ENCODE measurements around the gene CREM.

CREM gene

DNA sequence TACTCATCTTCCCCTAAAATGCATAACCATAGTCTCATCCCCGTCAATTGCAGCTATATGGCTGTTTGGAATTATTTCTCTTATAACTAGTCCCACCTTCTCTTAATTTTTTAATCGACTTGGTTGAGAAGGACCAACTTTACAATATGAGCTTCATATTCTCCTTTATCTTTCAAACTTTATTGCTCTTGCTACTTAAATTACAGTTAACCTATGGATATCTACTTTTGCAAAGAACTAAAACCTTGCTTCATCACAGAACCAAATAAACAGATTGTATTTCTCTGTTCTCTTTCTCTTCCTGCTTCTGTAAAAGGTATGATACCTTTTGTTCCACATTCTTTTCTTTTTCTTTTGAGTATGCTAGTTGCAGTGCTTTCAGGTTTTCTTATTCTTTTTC, 6.1 kb downstream of the CREM start:
- no peak overlapping the region for H3K27ac ChIP-seq (ENCODE audit: poor library complexity, severe bottlenecking)
- no peaks in the 10 kb centered on the region for H3K9me3 ChIP-seq (ENCODE audit: severe bottlenecking)
- no peak for ATAC-seq (ENCODE audit: low read depth)
- DNase-seq (ENCODE audit: low spot score) = no peak
- TF ChIP-seq, protein P1, sequence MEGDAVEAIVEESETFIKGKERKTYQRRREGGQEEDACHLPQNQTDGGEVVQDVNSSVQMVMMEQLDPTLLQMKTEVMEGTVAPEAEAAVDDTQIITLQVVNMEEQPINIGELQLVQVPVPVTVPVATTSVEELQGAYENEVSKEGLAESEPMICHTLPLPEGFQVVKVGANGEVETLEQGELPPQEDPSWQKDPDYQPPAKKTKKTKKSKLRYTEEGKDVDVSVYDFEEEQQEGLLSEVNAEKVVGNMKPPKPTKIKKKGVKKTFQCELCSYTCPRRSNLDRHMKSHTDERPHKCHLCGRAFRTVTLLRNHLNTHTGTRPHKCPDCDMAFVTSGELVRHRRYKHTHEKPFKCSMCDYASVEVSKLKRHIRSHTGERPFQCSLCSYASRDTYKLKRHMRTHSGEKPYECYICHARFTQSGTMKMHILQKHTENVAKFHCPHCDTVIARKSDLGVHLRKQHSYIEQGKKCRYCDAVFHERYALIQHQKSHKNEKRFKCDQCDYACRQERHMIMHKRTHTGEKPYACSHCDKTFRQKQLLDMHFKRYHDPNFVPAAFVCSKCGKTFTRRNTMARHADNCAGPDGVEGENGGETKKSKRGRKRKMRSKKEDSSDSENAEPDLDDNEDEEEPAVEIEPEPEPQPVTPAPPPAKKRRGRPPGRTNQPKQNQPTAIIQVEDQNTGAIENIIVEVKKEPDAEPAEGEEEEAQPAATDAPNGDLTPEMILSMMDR (IDR thresholded peaks at IDR 0.05; ENCODE audit: poor library complexity, severe bottlenecking) = no peak
- H3K4me1 ChIP-seq (ENCODE audit: insufficient read depth, poor library complexity, severe bottlenecking) = peaks cover 15% of the 10 kb centered on the region
- no peaks in the 10 kb centered on the region for H3K27me3 ChIP-seq (ENCODE audit: insufficient read depth, poor library complexity, severe bottlenecking)
- no peaks in the 10 kb centered on the region for H3K36me3 ChIP-seq (ENCODE audit: low read depth)
- H3K4me3 ChIP-seq (ENCODE audit: severe bottlenecking) = no peak overlapping the region

DNA sequence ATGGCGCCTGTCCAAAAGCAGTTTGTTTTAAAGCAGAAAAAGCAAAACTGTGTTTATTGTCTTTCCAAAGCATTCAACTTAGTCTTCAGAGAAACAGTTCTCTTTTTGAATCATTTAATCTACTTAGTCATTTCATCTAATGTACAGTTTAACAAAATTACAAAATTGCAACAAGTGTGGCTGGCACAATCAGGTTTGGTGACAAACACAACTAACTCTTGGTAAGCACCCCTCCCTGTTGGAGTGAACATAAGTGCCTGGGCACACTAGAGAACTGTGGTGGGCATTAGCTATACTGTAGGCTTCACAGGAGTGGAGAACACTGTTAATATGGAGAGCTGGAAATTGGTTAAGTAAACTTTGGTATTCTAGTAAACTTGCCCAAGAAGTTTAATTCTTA, 6.9 kb downstream of the CREM start:
- no peak overlapping the region for H3K27ac ChIP-seq (ENCODE audit: poor library complexity, severe bottlenecking)
- no peak overlapping the region for H3K4me3 ChIP-seq (ENCODE audit: severe bottlenecking)
- DNase-seq (ENCODE audit: low spot score) (no peak), ATAC-seq (ENCODE audit: low read depth) (no peak)
- no peaks in the 10 kb centered on the region for H3K27me3 ChIP-seq (ENCODE audit: insufficient read depth, poor library complexity, severe bottlenecking)
- peaks cover 14% of the 10 kb centered on the region for H3K4me1 ChIP-seq (ENCODE audit: insufficient read depth, poor library complexity, severe bottlenecking)
- H3K9me3 ChIP-seq (ENCODE audit: severe bottlenecking) = no peaks in the 10 kb centered on the region
- TF ChIP-seq, protein P1 (IDR thresholded peaks at IDR 0.05; ENCODE audit: poor library complexity, severe bottlenecking) = no peak
- no peaks in the 10 kb centered on the region for H3K36me3 ChIP-seq (ENCODE audit: low read depth)

DNA sequence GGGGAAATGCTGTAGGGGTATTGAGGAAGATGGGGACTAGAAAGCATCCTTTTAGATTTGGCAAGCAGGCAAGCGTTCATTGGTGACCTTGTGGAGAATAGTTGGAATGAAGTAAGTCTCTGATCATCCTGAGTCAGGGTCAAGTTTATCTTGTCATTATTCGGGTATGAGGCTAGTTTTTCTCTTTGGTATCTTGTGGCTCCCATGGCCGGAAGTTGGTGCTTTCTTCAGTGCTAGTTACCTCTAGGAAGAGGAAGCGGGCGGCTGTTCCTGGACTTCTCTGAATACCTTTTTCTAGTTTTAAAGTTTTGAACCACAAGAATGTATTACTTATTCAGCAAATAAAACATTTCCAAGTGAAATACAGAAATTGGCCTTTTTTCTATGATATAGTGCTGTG, 9.2 kb downstream of the CREM start:
- ATAC-seq (ENCODE audit: low read depth) (no peak), DNase-seq (ENCODE audit: low spot score) (no peak)
- TF ChIP-seq, protein P1 (IDR thresholded peaks at IDR 0.05; ENCODE audit: poor library complexity, severe bottlenecking) = no peak
- no peak overlapping the region for H3K4me3 ChIP-seq (ENCODE audit: severe bottlenecking)
- no peaks in the 10 kb centered on the region for H3K9me3 ChIP-seq (ENCODE audit: severe bottlenecking)
- no peak overlapping the region for H3K27ac ChIP-seq (ENCODE audit: poor library complexity, severe bottlenecking)
- no peaks in the 10 kb centered on the region for H3K4me1 ChIP-seq (ENCODE audit: insufficient read depth, poor library complexity, severe bottlenecking)
- H3K36me3 ChIP-seq (ENCODE audit: low read depth) = no peaks in the 10 kb centered on the region
- H3K27me3 ChIP-seq (ENCODE audit: insufficient read depth, poor library complexity, severe bottlenecking) = no peaks in the 10 kb centered on the region

DNA sequence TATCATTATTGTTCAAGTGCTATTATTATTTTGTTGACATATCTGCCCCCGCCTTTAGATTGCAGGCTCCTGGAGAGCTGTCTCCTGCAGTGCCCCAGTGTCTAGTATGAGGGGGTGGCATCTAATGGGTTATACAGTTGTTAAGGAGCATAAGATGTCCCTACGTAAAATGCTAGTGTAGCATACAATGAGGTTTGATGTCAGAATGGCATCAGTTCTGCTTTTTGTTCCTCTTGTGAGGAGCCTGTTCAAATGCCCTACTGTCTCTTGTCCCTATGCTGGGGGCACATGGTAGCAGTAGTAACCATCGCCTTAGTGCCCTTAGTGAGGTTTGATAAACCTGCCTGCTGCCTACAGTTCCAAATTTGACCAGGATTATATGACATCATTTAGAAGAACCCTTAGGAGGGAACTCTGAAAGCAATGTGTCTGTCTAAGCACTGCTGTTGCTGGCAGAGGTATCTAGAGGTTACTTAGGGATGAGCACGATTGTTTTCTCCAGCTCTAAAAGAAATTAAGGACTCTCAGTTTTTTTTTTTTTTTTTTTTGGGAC, 9.7 kb downstream of the CREM start:
- no peak for ATAC-seq (ENCODE audit: low read depth)
- no peak for DNase-seq (ENCODE audit: low spot score)
- no peaks in the 10 kb centered on the region for H3K36me3 ChIP-seq (ENCODE audit: low read depth)

DNA sequence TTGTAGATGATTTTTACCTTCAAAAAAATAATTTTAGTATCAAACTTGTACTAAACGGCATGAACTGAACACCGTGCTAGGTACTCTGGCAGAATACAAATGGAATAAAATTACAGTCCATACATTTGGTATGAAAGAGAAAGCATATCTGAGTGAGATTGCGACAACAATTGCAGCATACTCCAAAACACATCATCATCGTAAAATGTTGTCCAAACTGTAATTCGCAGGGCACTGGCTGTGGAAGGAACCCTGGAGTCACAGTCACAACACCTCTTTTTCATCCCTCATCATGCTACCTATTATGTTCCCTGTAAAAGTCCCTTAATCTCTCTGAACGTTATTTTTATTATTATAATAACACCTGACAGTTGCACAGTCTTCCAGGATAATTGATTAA, 13.5 kb downstream of the CREM start:
- H3K9me3 ChIP-seq (ENCODE audit: severe bottlenecking) = no peaks in the 10 kb centered on the region
- no peaks in the 10 kb centered on the region for H3K27me3 ChIP-seq (ENCODE audit: insufficient read depth, poor library complexity, severe bottlenecking)
- H3K4me1 ChIP-seq (ENCODE audit: insufficient read depth, poor library complexity, severe bottlenecking) = no peaks in the 10 kb centered on the region
- DNase-seq (ENCODE audit: low spot score) = no peak
- no peak overlapping the region for H3K27ac ChIP-seq (ENCODE audit: poor library complexity, severe bottlenecking)
- no peaks in the 10 kb centered on the region for H3K36me3 ChIP-seq (ENCODE audit: low read depth)
- ATAC-seq (ENCODE audit: low read depth) = no peak
- H3K4me3 ChIP-seq (ENCODE audit: severe bottlenecking) = no peak overlapping the region
- TF ChIP-seq, protein P1 (IDR thresholded peaks at IDR 0.05; ENCODE audit: poor library complexity, severe bottlenecking) = no peak

More for the DNA sequence above, 9.7 kb downstream of the CREM start:
- no peaks in the 10 kb centered on the region for H3K9me3 ChIP-seq (ENCODE audit: severe bottlenecking)
- no peaks in the 10 kb centered on the region for H3K4me1 ChIP-seq (ENCODE audit: insufficient read depth, poor library complexity, severe bottlenecking)
- no peak overlapping the region for H3K27ac ChIP-seq (ENCODE audit: poor library complexity, severe bottlenecking)
- TF ChIP-seq, protein P1 (IDR thresholded peaks at IDR 0.05; ENCODE audit: poor library complexity, severe bottlenecking) = no peak
- no peaks in the 10 kb centered on the region for H3K27me3 ChIP-seq (ENCODE audit: insufficient read depth, poor library complexity, severe bottlenecking)
- no peak overlapping the region for H3K4me3 ChIP-seq (ENCODE audit: severe bottlenecking)

All from RWPE2 (cell line).